Stomach (tissue), 9 donors: ENCODE data around the gene RERE. TPM values are rescaled to one million over a fixed set of nuclear protein-coding genes. Genes with fewer than 3 reads are reported as not detected.

Experiments used
- DNase-seq, 2 donors: peaks; one replicate each; pipeline versions ENCODE4 v3.0.0 to v3.0.0-alpha.2; 2013 to 2019
- H3K27ac ChIP-seq, 5 donors: fragments of 200-600 bp in 4 of 5; sonication (generic) in 4 of 5; one replicate each; pipeline ENCODE4 v1.5.1; 2013 to 2019; ENCODE audit warnings: mild to moderate bottlenecking in 1 of 5, moderate library complexity in 1 of 5
- H3K27me3 ChIP-seq, 3 donors: fragments of 200-600 bp; sonication (generic); one replicate each; pipeline ENCODE4 v1.5.1; 2017 to 2019; ENCODE audit warnings: mixed run types in 1 of 3
- H3K36me3 ChIP-seq, 4 donors: fragments of 200-600 bp; sonication (generic); 1 replicate in 3 of 4; 2 replicates in 1 of 4; pipeline ENCODE4 v1.5.1; 2016 to 2019
- H3K4me1 ChIP-seq, 4 donors: fragments of 200-600 bp; sonication (generic); one replicate each; pipeline ENCODE4 v1.5.1; 2016 to 2019
- H3K4me3 ChIP-seq, 4 donors: fragments of 200-600 bp; sonication (generic) in 3 of 4; one replicate each; pipeline ENCODE4 v1.5.1; 2016 to 2019; ENCODE audit warnings: mild to moderate bottlenecking in 1 of 4
- H3K9me3 ChIP-seq, 4 donors: fragments of 200-600 bp; sonication (generic); one replicate each; pipeline ENCODE4 v1.5.1; 2016 to 2019
- EP300 ChIP-seq: sonication (generic); formaldehyde crosslinking; IDR thresholded peaks from one replicate; pipeline ENCODE4 v1.6.1; 2017; ENCODE audit warnings: antibody characterized with exemption
- POLR2A ChIP-seq, 4 donors: fragments of 450-650 bp; IDR thresholded peaks; one replicate each; pipeline ENCODE4 v1.6.1; 2016; ENCODE audit warnings: antibody characterized with exemption in 4 of 4, control low read depth in 2 of 4, mild to moderate bottlenecking in 1 of 4, moderate library complexity in 1 of 4
- POLR2AphosphoS5 ChIP-seq, 3 donors: sonication (generic); formaldehyde crosslinking; IDR thresholded peaks; one replicate each; pipeline ENCODE4 v1.6.1; 2016; ENCODE audit warnings: antibody characterized with exemption in 3 of 3
- WGBS, 5 donors: extraction: QIAGEN DNeasy Blood & Tissue Kit in 3 of 5; methylation state at CpG; one replicate each; pipeline versions ENCODE4 v1.1.5 to v1.1.7; 2013 to 2018; 5-methylcytosine and 5-hydroxymethylcytosine counted together
- intact Hi-C: fragments of 100-400 bp; cut with DNase I; formaldehyde crosslinking; loops from one replicate; pipeline ENCODE4 v1.15.1; 2023; ENCODE audit warnings: low total_unique reads
- polyA plus RNA-seq, 3 donors: library from polyadenylated mRNA; stranded (reverse); fragments of 200-250 nt; gene quantifications; one replicate each; pipeline ENCODE4 v1.2.3, GENCODE V29; 2013
- total RNA-seq, 5 donors: library from RNA; depleted of rRNA; stranded (reverse); fragments of >200 nt; gene quantifications; one replicate each; pipeline versions ENCODE4 v1.1.0 to v1.2.3, GENCODE V29; 2014 to 2016
- TF ChIP-seq, protein P1 (sequence below), 7 experiments: fragments of 450-650 bp in 4 of 7; fragments of 200-600 bp in 3 of 7; sonication (generic) in 3 of 7; IDR thresholded peaks; one replicate each; pipeline ENCODE4 v1.5.1; 2016 to 2019; ENCODE audit warnings: antibody characterized with exemption in 7 of 7, control low read depth in 2 of 7, mild to moderate bottlenecking in 1 of 7
- donor health status: healthy with polysubstance abuse.
- donor health status: Bipolar disorder and iron deficiency.
- donor health status: healthy.

The RERE gene
- total and polyA plus RNA-seq, 8 donors = 15.6 to 198 (median 79.3) TPM

DNA sequence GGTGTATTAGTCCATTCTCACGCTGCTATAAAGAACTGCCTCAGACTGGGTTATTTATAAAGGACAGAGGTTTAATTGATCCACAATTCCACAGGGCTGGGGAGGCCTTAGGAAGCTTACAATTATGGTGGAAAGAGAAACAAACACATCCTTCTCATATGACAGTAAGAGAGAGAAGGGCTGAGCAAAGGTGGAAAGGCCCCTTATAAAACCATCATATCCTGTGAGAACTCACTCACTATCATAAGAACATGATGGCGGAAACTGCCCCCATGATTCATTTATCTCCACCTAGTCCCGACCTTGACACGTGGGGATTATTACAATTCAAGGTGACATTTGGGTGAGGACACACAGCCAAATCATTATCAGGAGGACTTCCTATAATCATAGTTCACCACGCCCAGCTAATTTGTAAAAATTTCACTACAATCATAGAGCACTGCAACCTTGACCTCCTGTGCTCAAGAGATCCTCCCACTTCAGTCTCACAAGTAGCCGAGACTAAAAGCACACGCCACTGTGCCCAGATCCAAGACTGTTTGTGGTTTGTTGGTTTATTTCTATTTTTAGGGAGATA is 164.9 kb downstream of the RERE start:
- Histone ChIP-seq H3K27ac (no peak overlapping the region), H3K4me1 (peaks cover 9 to 32% (median 23%) of the 10 kb centered on the region in 4 donors), H3K36me3 (peaks cover 0 to 20% (median 7%) of the 10 kb centered on the region in 4 donors), H3K4me3 (no peak overlapping the region), H3K27me3 (no peaks in the 10 kb centered on the region), H3K9me3 (no peaks in the 10 kb centered on the region)
- DNase-seq = no peak
- intact Hi-C loops = no loop called here
- TF ChIP-seq EP300 (no peak), POLR2AphosphoS5 (IDR thresholded peaks at IDR 0.05) (no peak), POLR2A (IDR thresholded peaks at IDR 0.05) (no peak)
- TF ChIP-seq, protein P1, sequence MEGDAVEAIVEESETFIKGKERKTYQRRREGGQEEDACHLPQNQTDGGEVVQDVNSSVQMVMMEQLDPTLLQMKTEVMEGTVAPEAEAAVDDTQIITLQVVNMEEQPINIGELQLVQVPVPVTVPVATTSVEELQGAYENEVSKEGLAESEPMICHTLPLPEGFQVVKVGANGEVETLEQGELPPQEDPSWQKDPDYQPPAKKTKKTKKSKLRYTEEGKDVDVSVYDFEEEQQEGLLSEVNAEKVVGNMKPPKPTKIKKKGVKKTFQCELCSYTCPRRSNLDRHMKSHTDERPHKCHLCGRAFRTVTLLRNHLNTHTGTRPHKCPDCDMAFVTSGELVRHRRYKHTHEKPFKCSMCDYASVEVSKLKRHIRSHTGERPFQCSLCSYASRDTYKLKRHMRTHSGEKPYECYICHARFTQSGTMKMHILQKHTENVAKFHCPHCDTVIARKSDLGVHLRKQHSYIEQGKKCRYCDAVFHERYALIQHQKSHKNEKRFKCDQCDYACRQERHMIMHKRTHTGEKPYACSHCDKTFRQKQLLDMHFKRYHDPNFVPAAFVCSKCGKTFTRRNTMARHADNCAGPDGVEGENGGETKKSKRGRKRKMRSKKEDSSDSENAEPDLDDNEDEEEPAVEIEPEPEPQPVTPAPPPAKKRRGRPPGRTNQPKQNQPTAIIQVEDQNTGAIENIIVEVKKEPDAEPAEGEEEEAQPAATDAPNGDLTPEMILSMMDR (IDR thresholded peaks at IDR 0.05) = no peak
- 58 to 68% (median 62%) methylated on average over 7 of the region's 7 CpGs for WGBS, 5 donors

DNA sequence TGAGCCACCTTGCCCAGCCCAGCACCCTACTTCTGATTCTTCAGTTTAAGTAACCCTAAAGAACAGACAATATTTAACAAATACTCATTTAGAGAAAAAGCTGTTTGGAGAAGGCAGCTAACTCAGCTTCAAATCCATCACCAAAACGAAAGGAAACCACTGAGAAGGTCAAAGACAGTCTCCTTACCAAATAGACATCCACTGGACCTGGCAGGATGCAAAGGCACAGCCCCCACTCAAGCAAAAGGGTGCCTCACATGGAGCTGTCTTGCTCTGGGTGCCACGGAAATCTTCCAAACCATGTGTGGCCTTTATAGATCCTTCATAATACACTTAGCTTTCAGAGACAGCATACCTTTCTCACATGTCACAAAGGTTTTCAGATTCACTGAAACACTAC is 165.5 kb downstream of the RERE start:
- intact Hi-C loops = no loop called here
- no peak overlapping the region for H3K4me3 ChIP-seq
- peaks cover 0 to 20% (median 7%) of the 10 kb centered on the region in 4 donors for H3K36me3 ChIP-seq
- H3K27me3 ChIP-seq = no peaks in the 10 kb centered on the region
- TF ChIP-seq, protein P1 (IDR thresholded peaks at IDR 0.05) = no peak
- TF ChIP-seq EP300 (no peak), POLR2AphosphoS5 (IDR thresholded peaks at IDR 0.05) (no peak), POLR2A (IDR thresholded peaks at IDR 0.05) (no peak)
- DNase-seq = no peak
- 55 to 75% (median 69%) methylated on average over 2 of the region's 2 CpGs for WGBS, 5 donors
- no peak overlapping the region for H3K27ac ChIP-seq
- H3K9me3 ChIP-seq = no peaks in the 10 kb centered on the region
- H3K4me1 ChIP-seq = peaks cover 9 to 37% (median 25%) of the 10 kb centered on the region in 4 donors

DNA sequence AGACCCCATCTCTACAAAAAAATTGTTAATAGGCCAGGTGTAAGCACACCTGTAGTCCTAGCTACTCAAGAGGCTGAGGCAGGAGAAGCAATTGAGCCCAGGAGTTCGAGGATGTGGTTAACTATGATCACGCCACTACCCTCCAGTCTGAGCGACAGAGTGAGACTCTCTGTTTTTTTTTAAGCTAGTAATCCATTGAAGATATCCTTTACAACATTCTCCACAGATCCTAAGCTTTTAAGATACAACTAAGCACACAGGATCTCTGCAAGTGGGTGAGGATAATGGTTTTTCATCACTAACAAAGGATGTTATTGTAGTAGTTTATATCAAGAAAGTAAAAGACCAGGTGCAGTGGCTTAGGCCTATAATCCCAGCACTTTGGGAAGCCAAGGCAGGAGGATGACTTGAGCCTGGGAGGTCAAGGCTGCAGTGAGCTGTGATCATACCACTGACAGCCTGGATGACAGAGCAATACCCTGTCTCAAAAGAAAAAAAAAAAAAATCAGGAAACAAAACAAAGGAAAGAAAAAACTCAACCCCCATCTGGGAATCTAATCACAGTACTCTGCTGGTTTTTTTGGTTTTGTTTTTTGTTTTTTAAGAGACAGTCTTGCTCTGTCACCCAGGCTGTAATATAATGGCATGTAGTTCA is 166.1 kb downstream of the RERE start:
- no peak for DNase-seq
- TF ChIP-seq POLR2A (IDR thresholded peaks at IDR 0.05) (no peak), EP300 (no peak), POLR2AphosphoS5 (IDR thresholded peaks at IDR 0.05) (no peak)
- TF ChIP-seq, protein P1 (IDR thresholded peaks at IDR 0.05) = no peak
- Histone ChIP-seq H3K27ac (no peak overlapping the region), H3K36me3 (peaks cover 0 to 20% (median 7%) of the 10 kb centered on the region in 4 donors), H3K4me3 (no peak overlapping the region), H3K9me3 (no peaks in the 10 kb centered on the region), H3K27me3 (no peaks in the 10 kb centered on the region), H3K4me1 (peaks cover 9 to 43% (median 31%) of the 10 kb centered on the region in 4 donors)
- WGBS, 5 donors = 62 to 82% (median 76%) methylated on average over 3 of the region's 3 CpGs
- intact Hi-C loops = no loop called here

DNA sequence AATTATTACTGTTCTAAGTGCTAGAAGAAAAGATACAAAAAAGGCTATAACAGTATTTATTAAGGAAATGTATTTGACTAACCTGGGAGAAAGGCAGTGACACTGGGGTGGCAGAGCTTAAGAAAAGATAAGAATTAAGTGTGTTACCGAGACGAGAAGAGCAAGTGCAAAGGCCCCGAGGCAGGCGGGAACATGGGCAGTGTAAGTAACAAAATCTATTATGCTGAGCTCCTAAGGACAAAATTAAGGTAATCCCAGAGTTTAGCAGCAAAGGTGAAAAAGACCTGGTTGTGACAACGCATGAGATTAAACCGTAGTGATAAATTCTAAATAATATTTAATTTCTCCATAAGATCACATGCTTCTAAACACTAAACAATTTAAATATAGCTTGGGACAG is 167.6 kb downstream of the RERE start:
- intact Hi-C loops = no loop called here

More for the DNA sequence above, 167.6 kb downstream of the RERE start:
- peaks cover 0 to 10% (median 0%) of the 10 kb centered on the region in 4 donors for H3K36me3 ChIP-seq
- no peaks in the 10 kb centered on the region for H3K27me3 ChIP-seq
- no peak for DNase-seq
- TF ChIP-seq, protein P1 (IDR thresholded peaks at IDR 0.05) = no peak
- TF ChIP-seq EP300 = no peak
- TF ChIP-seq POLR2A (IDR thresholded peaks at IDR 0.05) = no peak
- no peak for TF ChIP-seq POLR2AphosphoS5 (IDR thresholded peaks at IDR 0.05)
- WGBS, 5 donors = 88 to 97% (median 95%) methylated on average over 6 of the region's 6 CpGs
- H3K27ac ChIP-seq = no peak overlapping the region
- H3K4me1 ChIP-seq = peaks cover 9 to 46% (median 35%) of the 10 kb centered on the region in 4 donors
- no peaks in the 10 kb centered on the region for H3K9me3 ChIP-seq
- H3K4me3 ChIP-seq = no peak overlapping the region
